ENCODE measurements around the gene ROGDI. TPM values are rescaled to one million over a fixed set of nuclear protein-coding genes. Genes with fewer than 3 reads are reported as not detected.

ROGDI gene, protein sequence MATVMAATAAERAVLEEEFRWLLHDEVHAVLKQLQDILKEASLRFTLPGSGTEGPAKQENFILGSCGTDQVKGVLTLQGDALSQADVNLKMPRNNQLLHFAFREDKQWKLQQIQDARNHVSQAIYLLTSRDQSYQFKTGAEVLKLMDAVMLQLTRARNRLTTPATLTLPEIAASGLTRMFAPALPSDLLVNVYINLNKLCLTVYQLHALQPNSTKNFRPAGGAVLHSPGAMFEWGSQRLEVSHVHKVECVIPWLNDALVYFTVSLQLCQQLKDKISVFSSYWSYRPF
- total RNA-seq, result 10 to 100 TPM; 19.1 to 45.1 (median 35.4) TPM

DNA sequence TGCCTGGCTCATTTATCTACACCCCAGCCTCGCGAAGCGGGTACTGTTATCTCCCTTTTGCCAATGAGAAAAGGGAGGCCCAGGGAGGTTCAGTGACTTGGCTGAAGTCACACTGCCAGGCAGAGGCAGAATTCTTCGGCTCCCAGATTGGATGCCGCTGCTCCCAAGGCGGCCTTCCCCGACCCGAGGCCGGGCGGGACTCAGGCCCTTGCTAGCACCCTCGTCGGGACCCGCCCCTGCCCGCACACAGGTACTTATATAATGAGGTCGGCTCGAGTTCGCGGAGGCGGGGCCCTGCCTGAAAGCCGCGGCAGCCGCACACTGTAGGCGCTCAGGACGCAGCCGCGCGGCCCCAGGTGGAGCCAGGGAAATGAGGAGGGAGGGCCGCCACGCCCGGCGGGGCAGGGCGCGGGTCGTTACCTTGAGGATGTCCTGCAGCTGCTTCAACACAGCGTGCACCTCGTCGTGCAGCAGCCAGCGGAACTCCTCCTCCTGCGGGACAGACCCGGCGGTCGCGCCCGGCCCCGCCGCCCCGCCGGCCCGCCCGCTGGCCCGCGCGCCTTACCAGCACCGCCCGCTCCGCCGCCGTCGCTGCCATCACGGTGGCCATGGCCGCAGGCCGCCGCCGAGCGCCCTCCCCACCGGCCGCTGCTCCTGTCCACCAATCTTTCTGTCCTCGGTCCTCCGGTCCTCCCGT lies at the start of gene ROGDI:
ROGDI (minus strand) TSS at position 672 of the 697 bp plus-strand sequence; CDS start at position 610, 62 bp downstream.
- H3K4me3 ChIP-seq, result peak within 1 kb of the TSS; percentile 58 to 88 (median 70)
- ATAC-seq (replicated peaks in 6 of 8), result peak; percentile 37 to 60 (median 48)
- H3K4me1 ChIP-seq (replicated peaks in 1 of 2), result peaks cover 9% of the 10 kb centered on the region in 2 donors
- WGBS, 10 experiments, result no CpG with 5 or more reads among the region's 70 CpGs
- H3K27ac ChIP-seq, result peak within 1 kb of the TSS; percentile 89 to 94
- in situ Hi-C loops (cut with MboI; ENCODE audit: low pct_unique_long_range_greater_than_20kb in 2 of 9, low sequenced_read_pairs in 9 of 9, unreplicated experiment in 9 of 9), result no loop called here

DNA sequence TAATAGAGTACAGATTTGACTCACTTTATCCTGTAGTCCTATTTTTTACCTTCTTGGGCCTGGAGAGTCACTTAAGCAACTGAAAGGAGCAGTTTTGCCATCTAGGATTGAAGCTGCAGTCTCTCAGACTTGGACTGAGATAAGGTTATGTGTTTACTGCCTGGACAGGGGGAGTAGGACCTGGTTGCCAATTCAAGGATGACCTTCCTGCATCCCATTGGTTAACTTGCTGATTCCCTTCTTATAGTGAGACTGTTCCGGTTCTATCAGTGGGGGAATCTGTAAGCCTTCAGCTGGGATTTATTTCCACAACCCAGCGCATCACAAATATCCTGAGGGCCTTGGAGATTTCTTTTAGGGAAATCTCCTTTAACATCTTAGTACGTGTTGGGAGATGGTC lies 47.8 kb upstream of the ROGDI start:
- Histone ChIP-seq H3K4me1 (replicated peaks in 1 of 2) (peaks cover 20 to 34% of the 10 kb centered on the region in 2 donors), H3K4me3 (no peak overlapping the region)

DNA sequence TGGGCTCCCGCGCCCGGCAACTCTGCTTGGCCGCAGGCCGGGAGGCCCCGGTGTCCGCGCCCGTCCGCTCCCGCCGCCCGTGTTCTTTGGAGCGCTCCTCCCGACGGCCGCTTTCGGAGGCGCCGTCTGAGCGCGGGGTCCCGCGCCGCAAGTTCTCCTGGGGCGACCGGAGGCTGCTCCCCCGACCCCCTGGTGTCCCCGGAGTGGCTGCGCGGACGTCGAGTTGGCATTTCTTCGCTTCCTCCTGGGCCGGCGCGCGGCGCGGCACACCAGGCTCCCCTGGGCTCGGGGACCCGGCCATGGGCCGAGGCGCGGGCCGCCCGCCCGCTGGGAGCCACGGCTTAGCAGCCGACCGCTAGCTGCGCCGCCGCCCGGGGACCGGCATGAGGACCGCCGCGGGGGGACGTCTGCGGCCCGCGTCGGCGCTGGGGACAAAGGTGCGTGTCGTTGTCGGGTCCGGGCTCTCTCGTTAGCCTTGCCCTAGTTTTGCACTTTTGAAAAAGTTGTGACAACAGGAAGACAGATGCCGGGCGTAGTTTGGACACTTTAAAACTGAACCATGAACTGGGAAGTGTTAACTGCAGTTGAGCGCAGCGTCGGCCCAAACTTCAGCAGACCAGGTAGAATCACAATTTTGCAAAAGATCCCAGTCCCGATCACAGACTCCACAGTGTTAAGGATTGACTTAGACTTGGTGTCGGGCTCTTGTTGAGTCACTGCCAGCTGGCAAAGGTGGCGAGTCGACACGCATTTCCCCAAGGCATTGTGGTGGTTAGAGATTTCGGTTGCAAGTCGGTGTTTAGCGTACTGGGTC lies 45.5 kb upstream of the ROGDI start:
- ATAC-seq (replicated peaks in 6 of 8), result peak in 4 of 8 experiments; percentile 2 to 10 (median 8)
- 0 to 3% (median 2%) methylated on average over 1 to 31 of the region's 83 CpGs; no CpG with 5 or more reads in 1 of the 10 experiments for WGBS, 10 experiments

More for the DNA sequence above, 47.8 kb upstream of the ROGDI start:
- WGBS, 10 experiments, result 5 to 100% (median 70%) methylated on average over 1 to 3 of the region's 3 CpGs; no CpG with 5 or more reads in 1 of the 10 experiments
- ATAC-seq (replicated peaks in 6 of 8), result no peak
- no peak overlapping the region for H3K27ac ChIP-seq
- in situ Hi-C loops (cut with MboI; ENCODE audit: low pct_unique_long_range_greater_than_20kb in 2 of 9, low sequenced_read_pairs in 9 of 9, unreplicated experiment in 9 of 9), result no loop called here

DNA sequence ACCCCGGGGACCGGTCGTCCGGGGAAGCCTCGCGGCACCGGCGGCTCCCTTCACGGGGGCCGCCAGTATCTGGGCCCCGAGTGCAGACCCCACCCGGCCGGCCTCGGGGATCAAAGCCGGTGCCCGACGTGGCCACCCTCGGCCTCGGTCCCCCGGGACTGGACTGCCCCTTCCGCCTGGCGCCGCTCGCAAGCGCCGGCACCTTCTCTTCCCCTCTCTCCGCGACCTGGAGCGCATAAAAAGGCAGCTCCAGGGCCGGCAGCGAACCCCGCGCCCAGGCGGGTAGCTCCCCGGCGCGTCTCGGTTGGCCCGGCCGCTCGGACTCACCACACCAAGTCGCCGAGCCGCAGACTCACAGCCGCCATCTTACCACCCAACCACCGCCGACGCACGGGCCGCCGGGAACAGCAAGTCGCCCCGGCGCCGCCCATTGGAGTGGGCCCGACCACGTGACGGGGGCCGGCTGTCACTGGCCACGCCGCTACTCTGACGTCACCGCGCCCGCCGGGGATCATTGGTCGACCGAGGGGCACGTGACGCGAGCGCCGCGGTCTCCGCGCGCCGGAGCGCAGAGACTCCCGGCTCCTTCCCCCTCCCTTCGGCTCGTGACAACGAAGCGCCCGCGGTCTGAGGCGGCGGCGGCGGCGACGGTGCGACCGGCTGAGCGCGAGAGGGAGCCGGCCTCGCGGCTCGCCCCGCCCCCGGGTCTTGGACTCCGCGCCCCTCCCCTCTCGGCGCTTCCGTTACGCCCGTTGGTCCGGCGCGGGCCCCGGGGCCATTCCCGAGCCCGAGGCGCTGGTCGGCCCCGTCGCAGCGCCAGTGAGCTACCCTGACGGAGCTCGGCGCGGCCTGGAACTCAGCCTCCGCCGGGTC lies 44.7 kb upstream of the ROGDI start, which contains the start of the genes GLYR1 and UBN1:
GLYR1 (minus strand) TSS at position 388 of the 873 bp plus-strand sequence; CDS start at position 365, 23 bp downstream.
UBN1 (plus strand) TSS at position 581 of the 873 bp plus-strand sequence. CDS start 5,437 bp downstream, outside the sequence.
- peaks cover 17 to 33% of the 10 kb centered on the region in 2 donors for H3K4me1 ChIP-seq (replicated peaks in 1 of 2)
- peak; percentile 73 to 94 (median 90) for ATAC-seq (replicated peaks in 6 of 8)
- H3K4me3 ChIP-seq, result peak within 1 kb of the TSS; percentile 79 to 97 (median 92)
- 0% methylated on average over 7 to 14 of the region's 126 CpGs; no CpG with 5 or more reads in 8 of the 10 experiments for WGBS, 10 experiments
- H3K27ac ChIP-seq, result peak within 1 kb of the TSS; percentile 94 to 98
- in situ Hi-C loops (cut with MboI; ENCODE audit: low pct_unique_long_range_greater_than_20kb in 2 of 9, low sequenced_read_pairs in 9 of 9, unreplicated experiment in 9 of 9), result no loop called here

More for the DNA sequence above, 45.5 kb upstream of the ROGDI start:
- Histone ChIP-seq H3K4me3 (peak overlapping the region; percentile 79 to 97 (median 92)), H3K4me1 (replicated peaks in 1 of 2) (peaks cover 20 to 34% of the 10 kb centered on the region in 2 donors), H3K27ac (peak overlapping the region; percentile 61 to 90)
- in situ Hi-C loops (cut with MboI; ENCODE audit: low pct_unique_long_range_greater_than_20kb in 2 of 9, low sequenced_read_pairs in 9 of 9, unreplicated experiment in 9 of 9), result no loop called here

DNA sequence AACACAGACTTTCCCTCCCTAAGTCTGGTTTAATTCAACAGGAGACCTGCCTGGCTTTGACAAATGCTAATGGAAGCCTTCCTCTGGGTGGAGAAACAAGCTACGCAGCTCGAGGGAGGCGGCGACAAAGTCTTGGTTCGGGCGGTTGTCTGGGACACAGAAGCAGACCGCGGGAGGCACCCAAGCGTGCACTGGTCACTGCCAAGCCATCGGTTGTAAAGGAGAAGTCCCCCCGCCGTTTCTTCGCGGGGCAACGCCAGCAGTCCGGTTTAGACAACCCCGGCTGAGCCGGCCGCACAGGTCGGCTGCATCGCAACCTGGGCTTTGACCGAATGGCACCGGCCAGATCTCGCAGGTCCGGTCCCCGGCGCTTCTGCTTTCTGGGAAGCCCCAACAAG lies 44.1 kb upstream of the ROGDI start:
- in situ Hi-C loops (cut with MboI; ENCODE audit: low pct_unique_long_range_greater_than_20kb in 2 of 9, low sequenced_read_pairs in 9 of 9, unreplicated experiment in 9 of 9), result no loop called here
- H3K27ac ChIP-seq, result peak overlapping the region; percentile 94 to 98
- ATAC-seq (replicated peaks in 6 of 8), result peak; percentile 0 to 45 (median 16)
- 0 to 10% (median 0%) methylated on average over 1 to 6 of the region's 27 CpGs; no CpG with 5 or more reads in 3 of the 10 experiments for WGBS, 10 experiments
- H3K4me1 ChIP-seq (replicated peaks in 1 of 2), result peaks cover 16 to 32% of the 10 kb centered on the region in 2 donors
- H3K4me3 ChIP-seq, result peak overlapping the region; percentile 79 to 97 (median 92)

DNA sequence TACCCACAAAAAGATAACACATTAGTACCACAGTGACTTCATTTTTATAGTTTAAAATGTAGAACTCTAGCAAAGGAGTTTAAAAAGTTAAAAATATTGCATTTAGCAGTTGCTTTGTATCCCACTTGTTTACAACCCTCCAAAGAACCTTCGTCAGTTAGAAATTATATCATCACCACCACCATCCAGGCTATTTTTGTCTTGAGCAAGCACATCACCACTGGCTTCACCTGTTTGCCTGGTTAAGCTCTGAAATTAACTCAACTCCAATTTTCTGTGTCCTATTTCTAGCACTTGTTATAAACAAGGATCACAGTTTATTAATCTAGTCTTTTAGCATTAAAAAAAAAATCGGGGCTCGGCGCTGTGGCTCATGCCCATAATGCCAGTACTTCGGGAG lies 38.6 kb upstream of the ROGDI start:
- H3K27ac ChIP-seq, result no peak overlapping the region
- no peak for ATAC-seq (replicated peaks in 6 of 8)
- 0 to 100% (median 75%) methylated on average over 1 to 5 of the region's 5 CpGs; no CpG with 5 or more reads in 1 of the 10 experiments for WGBS, 10 experiments
- H3K4me1 ChIP-seq (replicated peaks in 1 of 2), result peaks cover 3 to 7% of the 10 kb centered on the region in 2 donors
- in situ Hi-C loops (cut with MboI; ENCODE audit: low pct_unique_long_range_greater_than_20kb in 2 of 9, low sequenced_read_pairs in 9 of 9, unreplicated experiment in 9 of 9), result no loop called here
- no peak overlapping the region for H3K4me3 ChIP-seq

DNA sequence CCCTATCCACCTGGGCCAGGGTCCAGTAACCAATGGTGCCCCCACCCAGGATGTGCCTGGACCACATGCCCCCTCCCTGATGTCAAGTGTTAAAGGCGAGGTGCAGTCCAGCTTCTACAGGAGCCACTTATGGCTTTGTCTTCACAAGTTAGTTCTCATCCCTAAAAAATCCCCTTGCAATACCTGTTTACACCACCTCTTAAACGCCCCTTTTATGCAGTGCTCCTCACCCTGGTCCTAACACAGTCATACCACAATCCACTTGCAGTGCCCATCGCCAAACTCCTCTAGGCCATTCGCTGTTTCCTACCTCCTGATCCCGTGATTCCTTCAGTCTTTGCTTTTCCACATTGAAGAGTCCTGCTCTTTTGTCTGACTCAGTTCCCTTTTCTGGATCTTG lies 37.5 kb upstream of the ROGDI start:
- H3K4me1 ChIP-seq (replicated peaks in 1 of 2), result no peaks in the 10 kb centered on the region
- 67 to 100% (median 90%) methylated on average over 1 to 4 of the region's 5 CpGs; no CpG with 5 or more reads in 3 of the 10 experiments for WGBS, 10 experiments
- in situ Hi-C loops (cut with MboI; ENCODE audit: low pct_unique_long_range_greater_than_20kb in 2 of 9, low sequenced_read_pairs in 9 of 9, unreplicated experiment in 9 of 9), result no loop called here
- no peak overlapping the region for H3K27ac ChIP-seq
- no peak for ATAC-seq (replicated peaks in 6 of 8)
- no peak overlapping the region for H3K4me3 ChIP-seq

DNA sequence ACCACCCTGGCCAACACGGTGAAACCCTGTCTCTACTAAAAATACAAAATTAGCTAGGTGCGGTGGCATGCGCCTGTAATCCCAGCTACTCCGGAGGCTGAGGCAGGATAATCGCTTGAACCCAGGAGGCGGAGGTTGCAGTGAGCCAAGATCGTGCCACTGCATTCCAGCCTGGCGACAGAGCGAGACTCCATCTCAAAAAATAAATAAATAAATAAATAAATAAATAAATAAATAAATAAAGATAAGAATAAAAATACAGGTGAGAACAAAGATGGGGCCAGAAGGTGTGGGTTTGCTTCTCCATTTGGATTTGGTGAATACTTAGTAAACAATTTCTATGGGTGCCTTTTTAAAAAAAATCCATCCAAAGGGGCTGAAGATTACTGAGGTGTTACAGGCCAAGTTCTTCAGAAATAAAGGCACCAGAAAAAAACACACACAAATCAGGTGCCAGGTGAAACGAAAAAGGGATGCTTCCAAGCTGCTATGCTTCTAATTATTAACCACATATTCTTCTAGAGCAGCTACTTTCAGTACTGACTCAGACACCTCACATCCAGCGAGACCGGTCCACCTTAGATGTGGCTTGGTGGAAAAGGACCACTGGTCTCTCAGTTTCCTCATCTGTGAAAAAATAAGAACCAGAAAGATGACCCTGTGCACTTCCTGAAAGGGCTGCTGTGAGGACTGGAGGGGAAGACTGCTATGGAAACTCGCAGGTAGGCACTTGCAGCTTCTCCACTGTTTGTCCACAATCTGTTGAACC lies 35.5 kb upstream of the ROGDI start:
- 60 to 100% (median 91%) methylated on average over 1 to 12 of the region's 13 CpGs for WGBS, 10 experiments
- Histone ChIP-seq H3K4me3 (no peak overlapping the region), H3K4me1 (replicated peaks in 1 of 2) (peaks cover 0 to 3% of the 10 kb centered on the region in 2 donors), H3K27ac (no peak overlapping the region)
- in situ Hi-C loops (cut with MboI; ENCODE audit: low pct_unique_long_range_greater_than_20kb in 2 of 9, low sequenced_read_pairs in 9 of 9, unreplicated experiment in 9 of 9), result no loop called here
- ATAC-seq (replicated peaks in 6 of 8), result no peak

DNA sequence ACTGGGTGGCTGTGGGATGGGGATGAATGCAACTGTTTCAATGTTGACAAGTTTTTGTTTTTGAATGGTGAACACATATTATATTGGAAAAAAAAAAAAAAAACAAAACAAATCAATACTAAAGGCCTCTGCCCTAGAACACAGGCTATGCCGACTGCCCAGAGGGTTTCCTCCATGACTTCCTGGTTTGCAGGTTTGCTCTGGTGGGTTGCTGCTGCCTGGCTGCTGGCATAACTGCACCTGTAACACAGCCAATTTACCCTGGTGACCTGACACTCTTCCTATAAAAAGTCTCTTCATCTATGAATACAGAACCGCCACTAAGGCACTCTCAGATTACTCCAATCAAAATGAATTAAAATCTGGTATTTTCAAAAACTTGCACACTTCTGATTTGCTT lies 34.3 kb upstream of the ROGDI start:
- WGBS, 10 experiments, result 82 to 100% (median 100%) methylated on average over 1 to 2 of the region's 2 CpGs; no CpG with 5 or more reads in 3 of the 10 experiments
- in situ Hi-C loops (cut with MboI; ENCODE audit: low pct_unique_long_range_greater_than_20kb in 2 of 9, low sequenced_read_pairs in 9 of 9, unreplicated experiment in 9 of 9), result no loop called here
- Histone ChIP-seq H3K4me1 (replicated peaks in 1 of 2) (peaks cover 0 to 3% of the 10 kb centered on the region in 2 donors), H3K4me3 (no peak overlapping the region), H3K27ac (no peak overlapping the region)
- no peak for ATAC-seq (replicated peaks in 6 of 8)

DNA sequence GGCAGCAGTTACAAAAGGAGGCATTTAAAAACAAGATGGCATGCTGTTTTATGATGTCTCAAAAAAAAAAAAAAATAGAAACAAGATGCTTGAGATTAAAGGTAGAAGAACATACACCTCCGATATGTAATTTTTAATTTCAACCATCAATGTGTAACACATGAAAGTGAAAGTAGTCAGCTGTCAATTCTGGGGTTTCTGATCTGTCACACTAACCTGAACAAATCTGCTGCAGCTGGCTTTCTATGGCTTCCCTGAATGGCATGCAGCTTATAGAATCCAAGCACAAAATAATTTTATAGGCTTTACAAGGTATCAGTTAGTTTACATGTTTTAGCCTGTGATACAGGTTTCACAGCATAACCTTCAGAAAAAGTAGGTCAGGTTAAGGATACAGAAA lies 31.2 kb upstream of the ROGDI start:
- WGBS, 10 experiments, result 60 to 100% (median 100%) methylated on average over 1 of the region's 1 CpG; no CpG with 5 or more reads in 1 of the 10 experiments
- no peak overlapping the region for H3K4me3 ChIP-seq
- ATAC-seq (replicated peaks in 6 of 8), result no peak
- in situ Hi-C loops (cut with MboI; ENCODE audit: low pct_unique_long_range_greater_than_20kb in 2 of 9, low sequenced_read_pairs in 9 of 9, unreplicated experiment in 9 of 9), result no loop called here
- peaks cover 0 to 3% of the 10 kb centered on the region in 2 donors for H3K4me1 ChIP-seq (replicated peaks in 1 of 2)
- H3K27ac ChIP-seq, result no peak overlapping the region

DNA sequence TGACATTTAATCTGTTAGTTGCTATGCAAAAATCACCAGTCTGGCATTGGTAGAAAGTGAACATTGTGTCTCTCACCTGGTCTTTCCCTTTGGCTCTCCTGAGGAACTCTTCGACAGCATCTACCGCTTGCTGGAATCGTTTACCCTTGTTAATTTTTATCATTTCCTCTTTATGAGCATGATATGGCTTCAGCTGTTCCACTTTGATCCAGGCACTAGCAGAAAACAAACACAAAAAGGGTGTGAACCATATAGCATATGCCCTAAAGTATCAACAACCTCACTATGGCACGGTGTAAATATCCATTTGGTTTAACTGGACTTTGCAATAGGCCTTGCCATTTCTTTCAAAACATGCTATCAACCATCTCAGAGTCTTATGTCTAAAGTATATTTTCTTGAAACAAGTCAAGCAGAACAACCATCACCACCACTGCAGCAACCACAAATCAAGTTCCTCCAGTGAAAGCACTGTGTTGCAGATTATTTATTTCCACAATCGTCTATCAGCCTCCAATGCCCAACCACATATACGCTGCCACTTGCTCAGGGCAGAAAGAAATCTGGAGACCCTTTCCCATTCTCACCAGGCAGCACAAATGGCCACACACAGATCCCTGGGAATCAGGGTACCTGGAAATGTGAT lies 30.4 kb upstream of the ROGDI start:
- Histone ChIP-seq H3K4me3 (no peak overlapping the region), H3K4me1 (replicated peaks in 1 of 2) (peaks cover 0 to 3% of the 10 kb centered on the region in 2 donors), H3K27ac (no peak overlapping the region)
- 57 to 100% (median 90%) methylated on average over 1 to 6 of the region's 6 CpGs for WGBS, 10 experiments
- ATAC-seq (replicated peaks in 6 of 8), result no peak
- in situ Hi-C loops (cut with MboI; ENCODE audit: low pct_unique_long_range_greater_than_20kb in 2 of 9, low sequenced_read_pairs in 9 of 9, unreplicated experiment in 9 of 9), result no loop called here

Data from motor neuron (in vitro differentiated cells).